H9 (cell line): Measurements from ENCODE around the gene ATP6V0B. TPM values are rescaled to one million over a fixed set of nuclear protein-coding genes. Genes with fewer than 3 reads are reported as not detected.

Experiments
- DNase-seq: peaks from one replicate; pipeline ENCODE4 v3.0.0-alpha.2; 2017
- H2AFZ ChIP-seq: one replicate; pipeline ENCODE4 v1.6.1; 2013; ENCODE audit warnings: mild to moderate bottlenecking, low read length, control low read depth, moderate library complexity
- H2AK5ac ChIP-seq: 2 replicates; pipeline ENCODE4 v1.6.1; 2013; ENCODE audit warnings: low read length, control low read depth, mixed read lengths; ENCODE audit not compliant: insufficient read length
- H2BK120ac ChIP-seq: one replicate; pipeline ENCODE4 v1.6.1; 2013; ENCODE audit warnings: low read depth, mild to moderate bottlenecking, low read length, control low read depth, inconsistent platforms; ENCODE audit not compliant: poor library complexity, severe bottlenecking
- H2BK12ac ChIP-seq: 2 replicates; pipeline ENCODE4 v1.6.1; 2013; ENCODE audit warnings: low read length, control low read depth, mixed read lengths, low read depth; ENCODE audit not compliant: insufficient read length
- H2BK15ac ChIP-seq: 2 replicates; pipeline ENCODE4 v1.6.1; 2013; ENCODE audit warnings: low read depth, low read length, control low read depth
- H2BK20ac ChIP-seq: one replicate; pipeline ENCODE4 v1.6.1; 2013; ENCODE audit warnings: low read depth, mild to moderate bottlenecking, low read length, control low read depth, inconsistent platforms; ENCODE audit not compliant: poor library complexity, severe bottlenecking
- H2BK5ac ChIP-seq: 2 replicates; pipeline ENCODE4 v1.6.1; 2013; ENCODE audit warnings: low read length, control low read depth, mixed read lengths; ENCODE audit not compliant: insufficient read length
- H3K14ac ChIP-seq: 2 replicates; pipeline ENCODE4 v1.6.1; 2013; ENCODE audit warnings: low read length, control low read depth; ENCODE audit not compliant: insufficient read depth
- H3K18ac ChIP-seq: 2 replicates; pipeline ENCODE4 v1.6.1; 2013; ENCODE audit warnings: low read depth, mild to moderate bottlenecking, mixed read lengths, low read length, control low read depth; ENCODE audit not compliant: insufficient read length
- H3K23ac ChIP-seq: 2 replicates; pipeline ENCODE4 v1.6.1; 2013; ENCODE audit warnings: low read length, control low read depth, mixed read lengths, low read depth; ENCODE audit not compliant: insufficient read length
- H3K23me2 ChIP-seq: 2 replicates; pipeline ENCODE4 v1.6.1; 2013; ENCODE audit warnings: low read depth, mild to moderate bottlenecking, mixed read lengths, low read length, control low read depth; ENCODE audit not compliant: insufficient read length, poor library complexity, severe bottlenecking
- H3K27ac ChIP-seq: 2 replicates; pipeline ENCODE4 v1.5.1; 2013; ENCODE audit warnings: low read length, control low read depth, mixed read lengths, low read depth; ENCODE audit not compliant: insufficient read length
- H3K27me3 ChIP-seq: 2 replicates; pipeline ENCODE4 v1.6.1; 2013; ENCODE audit warnings: low read length, control low read depth, inconsistent platforms; ENCODE audit not compliant: insufficient read depth
- H3K4ac ChIP-seq: 2 replicates; pipeline ENCODE4 v1.6.1; 2013; ENCODE audit warnings: low read depth, mild to moderate bottlenecking, control low read depth, inconsistent platforms, low read length, moderate library complexity
- H3K4me1 ChIP-seq: 2 replicates; pipeline ENCODE4 v1.6.1; 2013; ENCODE audit warnings: low read length, control low read depth, inconsistent platforms; ENCODE audit not compliant: insufficient read depth
- H3K4me2 ChIP-seq: 2 replicates; pipeline ENCODE4 v1.6.1; 2013; ENCODE audit warnings: low read length, control low read depth, mixed read lengths; ENCODE audit not compliant: insufficient read length, insufficient read depth
- H3K56ac ChIP-seq: 2 replicates; pipeline ENCODE4 v1.6.1; 2013; ENCODE audit warnings: low read depth, mild to moderate bottlenecking, mixed read lengths, low read length, control low read depth; ENCODE audit not compliant: insufficient read length
- H3K79me1 ChIP-seq: 2 replicates; pipeline ENCODE4 v1.6.1; 2013; ENCODE audit warnings: low read depth, mild to moderate bottlenecking, moderate library complexity, low read length, control low read depth, inconsistent platforms; ENCODE audit not compliant: insufficient read depth, poor library complexity, severe bottlenecking
- H3K79me2 ChIP-seq: 2 replicates; pipeline ENCODE4 v1.6.1; 2013; ENCODE audit warnings: low read length, control low read depth, inconsistent platforms; ENCODE audit not compliant: insufficient read depth
- H3K9ac ChIP-seq: 2 replicates; pipeline ENCODE4 v1.6.1; 2013; ENCODE audit warnings: low read length, control low read depth, mixed read lengths; ENCODE audit not compliant: insufficient read length; ENCODE audit errors: extremely low read depth
- H3K9me3 ChIP-seq: one replicate; pipeline ENCODE4 v1.6.1; 2013; ENCODE audit warnings: low read depth, low read length, inconsistent platforms; ENCODE audit not compliant: control insufficient read depth
- H3T11ph ChIP-seq: one replicate; pipeline ENCODE4 v1.6.1; 2013; ENCODE audit warnings: mild to moderate bottlenecking, low read length, control low read depth, inconsistent platforms
- H4K20me1 ChIP-seq: one replicate; pipeline ENCODE4 v1.6.1; 2013; ENCODE audit not compliant: control insufficient read depth, insufficient read length, insufficient read depth
- H4K5ac ChIP-seq: 2 replicates; pipeline ENCODE4 v1.6.1; 2013; ENCODE audit warnings: low read depth, mild to moderate bottlenecking, mixed read lengths, low read length, control low read depth; ENCODE audit not compliant: insufficient read length
- H4K8ac ChIP-seq: replicated peaks from 2 replicates; pipeline ENCODE4 v1.6.1; 2013; ENCODE audit warnings: low read length, control low read depth, mixed read lengths, low read depth; ENCODE audit not compliant: insufficient read length
- H4K91ac ChIP-seq: 2 replicates; pipeline ENCODE4 v1.6.1; 2013; ENCODE audit warnings: low read depth, mild to moderate bottlenecking, moderate library complexity, mixed read lengths, low read length, control low read depth; ENCODE audit not compliant: insufficient read length
- H3K27ac Mint-ChIP-seq, 3 experiments: 2 replicates in 2 of 3; 3 replicates in 1 of 3; pipeline ENCODE4 v1.8.0; 2020 to 2021; ENCODE audit warnings: mixed read lengths in 3 of 3, mild to moderate bottlenecking in 1 of 3, moderate library complexity in 1 of 3
- H3K27me3 Mint-ChIP-seq: 2 replicates; pipeline ENCODE4 v1.8.0; 2021; ENCODE audit warnings: low read depth, mild to moderate bottlenecking, moderate library complexity, mixed read lengths
- H3K36me3 Mint-ChIP-seq, 3 experiments: 2 replicates in 2 of 3; 3 replicates in 1 of 3; pipeline ENCODE4 v1.8.0; 2020 to 2021; ENCODE audit warnings: low read depth in 3 of 3, mixed read lengths in 3 of 3; ENCODE audit not compliant: insufficient read depth in 1 of 3
- H3K4me1 Mint-ChIP-seq, 2 experiments: 2 replicates each; pipeline ENCODE4 v1.8.0; 2020; ENCODE audit warnings: mixed read lengths in 2 of 2
- H3K4me3 Mint-ChIP-seq, 2 experiments: 2 replicates in 1 of 2; 3 replicates in 1 of 2; pipeline ENCODE4 v1.8.0; 2020 to 2021; ENCODE audit warnings: mild to moderate bottlenecking in 2 of 2, mixed read lengths in 2 of 2, moderate library complexity in 1 of 2
- H3K9me3 Mint-ChIP-seq, 2 experiments: 2 replicates in 1 of 2; 3 replicates in 1 of 2; pipeline ENCODE4 v1.8.0; 2020; ENCODE audit warnings: mild to moderate bottlenecking in 2 of 2, mixed read lengths in 2 of 2, moderate library complexity in 1 of 2
- WGBS: extraction: QIAGEN DNeasy Blood & Tissue Kit; methylation state at CpG from one replicate; pipeline ENCODE4 v1.1.7; 2013; ENCODE audit warnings: missing lambda C conversion rate, low lambda C conversion rate, mixed read lengths; ENCODE audit not compliant: insufficient read length; ENCODE audit errors: extremely low coverage; 5-methylcytosine and 5-hydroxymethylcytosine counted together
- total RNA-seq: library from RNA; stranded (reverse); gene quantifications from 2 replicates; pipeline ENCODE4 v1.2.1, GENCODE V29; 2021
- TF ChIP-seq, protein P1 (sequence below): fragments of 200-600 bp; sonication (generic); conservative IDR thresholded peaks from 3 replicates; pipeline ENCODE4 v1.8.0; 2021; ENCODE audit warnings: antibody characterized with exemption, mild to moderate bottlenecking

Gene ATP6V0B
- total RNA-seq, 1 experiment from 2014 or later = 131 TPM

DNA sequence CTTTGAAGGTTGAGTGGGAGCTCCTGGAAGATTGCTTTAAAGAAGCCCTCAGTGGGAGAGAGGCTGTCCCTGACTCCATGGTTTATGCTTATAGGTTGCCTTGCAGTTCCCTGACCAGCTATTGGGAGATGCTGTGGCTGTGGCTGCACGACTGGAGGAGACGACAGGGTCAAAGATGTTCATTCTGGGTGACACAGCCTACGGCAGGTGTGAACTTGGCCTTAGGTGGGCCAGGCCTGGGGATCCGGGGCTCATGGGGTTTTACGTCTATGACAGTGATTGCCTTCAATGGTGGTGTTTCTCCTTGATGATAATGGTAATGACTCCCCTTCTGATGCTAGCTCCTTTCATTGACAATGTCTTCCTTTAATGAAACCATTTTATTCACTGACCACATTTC, 4.3 kb upstream of the ATP6V0B start:
- Histone ChIP-seq H3K18ac (no peak overlapping the region), H3K4me2 (peak overlapping the region; percentile 81), H2BK120ac (no peak overlapping the region), H4K91ac (no peak overlapping the region), H3K79me1 (peaks cover 4% of the 10 kb centered on the region), H2AK5ac (no peak overlapping the region), H3T11ph (no peak overlapping the region), H3K23ac (no peak overlapping the region), H2BK12ac (no peak overlapping the region), H3K23me2 (peaks cover 14% of the 10 kb centered on the region), H4K20me1 (no peaks in the 10 kb centered on the region), H3K14ac (no peak overlapping the region), H2BK20ac (no peak overlapping the region), H3K9me3 (no peaks in the 10 kb centered on the region), H2BK5ac (no peak overlapping the region), H3K27me3 (no peaks in the 10 kb centered on the region), H2AFZ (no peak overlapping the region), H3K4ac (no peak overlapping the region), H3K56ac (no peak overlapping the region), H4K5ac (no peak overlapping the region), H3K4me1 (no peaks in the 10 kb centered on the region; the same call in 1 of the 2 replicates), H3K79me2 (peaks cover 2% of the 10 kb centered on the region; the same call in 1 of the 2 replicates), H3K9ac (peak overlapping the region; percentile 68), H4K8ac (no peak overlapping the region), H2BK15ac (no peak overlapping the region), H3K27ac (no peak overlapping the region)
- no CpG with 5 or more reads among the region's 5 CpGs for WGBS
- H3K9me3 Mint-ChIP-seq = no peaks in the 10 kb centered on the region
- TF ChIP-seq, protein P1, sequence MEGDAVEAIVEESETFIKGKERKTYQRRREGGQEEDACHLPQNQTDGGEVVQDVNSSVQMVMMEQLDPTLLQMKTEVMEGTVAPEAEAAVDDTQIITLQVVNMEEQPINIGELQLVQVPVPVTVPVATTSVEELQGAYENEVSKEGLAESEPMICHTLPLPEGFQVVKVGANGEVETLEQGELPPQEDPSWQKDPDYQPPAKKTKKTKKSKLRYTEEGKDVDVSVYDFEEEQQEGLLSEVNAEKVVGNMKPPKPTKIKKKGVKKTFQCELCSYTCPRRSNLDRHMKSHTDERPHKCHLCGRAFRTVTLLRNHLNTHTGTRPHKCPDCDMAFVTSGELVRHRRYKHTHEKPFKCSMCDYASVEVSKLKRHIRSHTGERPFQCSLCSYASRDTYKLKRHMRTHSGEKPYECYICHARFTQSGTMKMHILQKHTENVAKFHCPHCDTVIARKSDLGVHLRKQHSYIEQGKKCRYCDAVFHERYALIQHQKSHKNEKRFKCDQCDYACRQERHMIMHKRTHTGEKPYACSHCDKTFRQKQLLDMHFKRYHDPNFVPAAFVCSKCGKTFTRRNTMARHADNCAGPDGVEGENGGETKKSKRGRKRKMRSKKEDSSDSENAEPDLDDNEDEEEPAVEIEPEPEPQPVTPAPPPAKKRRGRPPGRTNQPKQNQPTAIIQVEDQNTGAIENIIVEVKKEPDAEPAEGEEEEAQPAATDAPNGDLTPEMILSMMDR = no peak
- peak overlapping the region in 1 of 3 experiments; percentile 95; a peak in 1 of 7 replicates for H3K27ac Mint-ChIP-seq
- peak overlapping the region; percentile 98 to 100 for H3K4me3 Mint-ChIP-seq
- H3K4me1 Mint-ChIP-seq = peaks cover 18 to 20% of the 10 kb centered on the region in 2 experiments
- DNase-seq = no peak
- peaks cover 1% of the 10 kb centered on the region for H3K27me3 Mint-ChIP-seq
- H3K36me3 Mint-ChIP-seq = peaks cover 10 to 31% (median 14%) of the 10 kb centered on the region in 3 experiments; a peak in 6 of 7 replicates
